HG02759 (cell line): Measurements from ENCODE around the gene AUNIP.

Experiments
- ATAC-seq: cut with Tn5 transposase; IDR thresholded peaks from one replicate; pipeline ENCODE4 v1.9.1; 2021; ENCODE audit warnings: mild to moderate bottlenecking, moderate library complexity; ENCODE audit not compliant: unreplicated experiment

AUNIP gene

DNA sequence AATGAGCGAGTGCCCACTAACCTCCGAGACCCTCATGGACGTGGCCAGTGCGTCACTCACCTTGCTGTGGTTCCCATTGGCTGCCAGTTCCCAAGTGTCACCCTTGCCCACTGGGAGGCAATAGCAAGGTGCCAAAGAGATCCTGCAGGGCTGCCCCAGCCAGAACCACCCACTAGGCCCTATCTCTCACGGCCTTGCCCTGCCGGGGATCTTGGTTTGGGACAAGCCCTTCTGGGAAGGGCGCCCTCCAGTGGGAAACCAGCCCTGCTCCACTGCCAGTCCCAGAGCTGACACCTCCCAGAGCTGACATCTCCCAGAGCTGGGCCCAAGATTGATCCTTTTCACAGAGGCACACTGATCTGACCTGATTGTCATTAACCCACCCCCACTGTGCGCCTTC is 61.3 kb downstream of the AUNIP start:
- ATAC-seq = no peak

DNA sequence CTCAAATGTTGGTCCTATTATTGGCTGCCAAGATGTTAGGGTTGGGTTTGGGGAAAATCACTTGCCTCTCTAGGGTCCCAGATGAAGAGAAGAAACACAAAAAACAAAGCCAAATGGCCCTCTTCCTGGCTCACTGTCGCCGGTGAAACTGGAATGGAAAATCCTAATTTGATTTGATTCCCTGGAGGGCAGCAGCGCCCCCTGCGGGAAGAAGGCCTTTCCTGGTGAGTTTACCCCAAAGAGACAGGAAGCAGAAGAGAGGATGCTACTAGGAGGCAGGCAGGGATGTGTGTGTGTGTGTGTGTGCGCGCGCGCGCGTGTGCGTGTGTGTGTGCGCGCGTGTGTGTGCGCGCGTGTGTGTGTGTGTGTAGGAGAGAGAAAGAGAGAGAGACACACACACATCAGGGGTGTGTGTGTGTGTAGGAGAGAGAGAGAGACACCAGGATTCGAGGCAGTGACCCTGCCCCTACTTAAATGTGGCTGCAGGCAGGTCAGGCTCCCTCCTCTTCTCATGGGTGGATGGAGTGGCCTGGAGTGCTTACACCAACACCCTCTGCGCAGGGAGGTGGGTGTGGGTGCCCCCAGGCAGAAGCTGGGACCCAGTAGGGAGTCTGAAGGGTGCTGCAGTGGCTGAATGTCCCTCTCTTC is 62.3 kb downstream of the AUNIP start:
- no peak for ATAC-seq

DNA sequence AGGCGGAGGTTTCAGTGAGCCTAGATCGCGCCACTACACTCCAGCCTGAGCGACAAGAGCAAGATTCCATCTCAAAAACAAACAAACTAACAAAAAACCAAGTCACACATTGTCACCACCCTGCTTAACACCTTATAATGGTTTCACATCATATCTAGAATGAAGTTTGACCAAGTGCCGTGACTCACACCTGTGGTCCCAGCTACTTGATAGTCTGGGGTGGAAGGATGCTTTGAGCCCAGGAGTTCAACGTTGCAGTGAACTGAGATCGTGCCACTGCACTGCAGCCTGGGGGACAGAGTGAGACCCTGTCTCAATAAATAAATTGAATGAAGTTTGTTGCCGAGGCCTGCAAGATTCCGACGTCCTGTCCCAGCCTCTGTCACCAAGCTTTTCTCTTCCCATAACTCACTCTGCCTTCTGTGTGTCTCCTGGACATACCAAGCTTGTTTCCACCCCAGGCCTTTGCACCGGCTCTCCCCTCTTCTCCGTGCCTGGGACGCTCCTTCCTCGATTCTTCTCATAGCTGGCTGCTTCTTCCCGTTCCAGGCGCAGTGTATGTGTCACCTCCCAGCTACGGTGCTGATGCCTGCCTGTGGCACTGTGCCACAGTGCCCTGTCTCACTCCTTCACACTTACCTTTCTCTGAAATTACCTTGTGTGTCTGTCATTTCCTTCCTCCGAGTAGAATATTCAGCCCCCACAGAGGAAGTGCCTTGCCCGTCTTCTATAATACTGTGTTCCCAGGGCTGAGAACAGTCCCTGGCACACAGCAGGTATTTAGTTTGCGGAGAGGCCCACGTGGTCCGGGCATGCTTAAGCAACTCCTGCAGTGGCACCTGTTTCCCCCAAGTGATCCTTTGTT is 63.1 kb downstream of the AUNIP start:
- ATAC-seq = no peak

DNA sequence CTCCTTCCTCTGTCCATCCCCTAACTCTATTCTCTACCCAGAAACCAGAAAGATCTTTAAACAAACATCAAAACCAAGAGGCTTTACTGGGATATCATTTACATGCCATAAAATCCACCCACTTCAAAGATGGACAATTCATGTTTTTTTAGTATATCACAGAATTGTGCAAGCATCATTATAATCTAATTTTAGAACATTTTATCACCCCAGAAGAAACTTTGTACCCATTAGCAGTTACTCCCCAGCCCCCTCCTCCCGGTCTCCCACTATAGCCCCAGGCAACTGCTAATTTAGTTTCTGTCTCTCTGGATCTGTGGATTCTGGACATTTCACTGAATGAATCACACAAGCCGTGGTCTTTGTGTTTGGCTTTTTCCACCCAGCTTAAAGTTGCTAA is 64.0 kb downstream of the AUNIP start:
- no peak for ATAC-seq

DNA sequence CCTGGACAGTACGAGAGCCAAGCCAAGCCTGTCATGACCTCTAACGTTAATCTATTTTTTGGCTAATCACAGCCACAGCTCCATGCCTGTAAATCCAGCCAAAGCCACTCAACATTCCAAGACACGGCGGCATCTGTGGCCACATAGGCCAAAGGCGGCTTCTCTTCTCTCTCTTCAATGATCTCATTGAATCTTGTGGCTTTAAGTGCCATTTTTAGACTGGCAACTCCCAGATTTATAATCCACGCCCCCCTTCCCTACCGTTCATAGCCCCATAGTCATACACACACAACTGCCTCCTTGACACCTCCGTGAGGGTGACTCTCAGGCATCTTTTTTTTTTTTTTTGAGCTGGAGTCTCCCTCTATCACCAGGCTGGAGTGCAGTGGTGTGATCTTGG is 64.9 kb downstream of the AUNIP start:
- no peak for ATAC-seq

DNA sequence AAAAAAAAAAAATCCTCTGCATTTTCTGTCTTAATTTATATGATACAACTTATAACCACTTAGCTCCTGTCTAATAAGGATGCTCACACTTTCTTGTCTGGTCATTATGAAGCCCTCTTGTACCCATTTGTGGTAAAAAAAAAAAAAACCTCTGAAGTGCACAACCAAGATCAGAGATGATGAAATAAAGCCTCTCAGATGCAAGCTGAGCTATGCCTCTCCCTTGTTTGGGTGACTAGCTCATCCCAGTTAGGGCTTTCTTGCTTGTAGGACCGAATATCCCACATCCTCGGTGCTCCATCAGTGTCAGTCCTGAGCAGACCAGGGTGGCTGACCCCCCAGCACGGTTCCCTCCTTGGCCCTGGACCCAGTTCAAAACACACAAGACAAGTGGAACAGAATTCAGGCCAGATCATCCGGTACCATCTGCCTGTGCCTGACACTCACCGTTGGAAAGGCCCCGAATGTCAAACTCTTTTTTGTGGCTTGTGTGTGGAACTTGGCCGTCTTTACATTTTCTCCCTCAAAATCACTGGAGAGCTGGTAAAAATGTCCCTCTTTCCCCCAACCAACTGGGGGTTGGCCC is 65.6 kb downstream of the AUNIP start:
- no peak for ATAC-seq

DNA sequence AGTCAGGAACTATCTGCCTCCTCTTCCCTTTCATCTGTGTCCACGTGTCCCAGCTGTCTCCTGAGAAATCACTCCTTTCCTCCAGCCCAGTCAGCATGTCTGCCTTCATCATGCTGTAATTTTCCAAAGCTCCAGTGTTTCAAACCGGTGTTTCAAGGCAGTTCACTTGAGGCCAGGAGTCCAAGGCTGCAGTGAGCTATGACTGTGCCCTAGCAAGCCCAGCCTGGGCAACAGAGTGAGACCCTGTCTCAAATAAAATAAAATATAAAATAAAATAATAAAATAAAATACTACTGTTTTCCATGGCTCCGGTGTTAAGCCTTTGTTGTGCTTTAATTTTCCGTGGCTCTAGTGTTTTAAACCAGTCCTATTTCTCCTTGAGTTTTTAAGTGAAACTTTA is 67.1 kb downstream of the AUNIP start:
- ATAC-seq = no peak

DNA sequence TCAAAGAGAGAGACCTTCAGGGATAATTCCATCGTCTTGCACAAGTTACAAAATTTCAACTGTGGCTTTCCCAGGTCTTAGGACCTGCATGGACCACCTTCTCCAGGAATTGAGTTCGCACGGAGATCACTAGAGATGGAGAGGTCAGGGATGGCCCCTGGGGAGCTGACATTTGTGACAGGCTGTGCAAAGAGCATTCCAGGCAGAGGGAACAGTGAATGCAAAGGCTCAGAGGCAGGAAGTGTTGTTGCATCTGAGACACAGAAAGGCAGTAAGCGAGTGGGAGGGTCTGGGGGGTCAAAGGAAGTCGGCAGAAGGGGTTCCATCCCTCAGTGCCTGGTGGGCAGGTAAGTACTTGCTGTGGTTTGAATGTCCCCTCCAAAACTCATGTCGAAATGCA is 68.8 kb downstream of the AUNIP start:
- ATAC-seq = no peak

DNA sequence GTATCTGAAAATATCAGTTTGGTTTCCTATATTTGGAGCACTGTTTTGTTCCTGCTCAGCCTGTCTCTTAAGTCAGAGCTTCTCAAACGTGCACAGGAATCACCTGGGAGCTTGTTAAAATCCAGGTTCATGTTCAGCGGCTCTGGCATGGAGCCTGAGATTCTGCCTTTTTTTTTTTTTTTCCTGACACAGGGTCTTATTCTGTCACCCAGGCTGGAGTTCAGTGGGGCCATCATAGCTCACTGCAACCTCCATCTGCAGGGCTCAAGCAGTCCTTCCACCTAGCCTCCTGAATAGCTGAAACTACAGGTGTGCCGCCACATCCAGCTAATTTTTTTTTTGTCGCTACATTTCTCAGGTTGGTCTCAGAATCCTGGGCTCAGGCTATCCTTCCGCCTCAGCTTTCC is 71.5 kb downstream of the AUNIP start:
- no peak for ATAC-seq

DNA sequence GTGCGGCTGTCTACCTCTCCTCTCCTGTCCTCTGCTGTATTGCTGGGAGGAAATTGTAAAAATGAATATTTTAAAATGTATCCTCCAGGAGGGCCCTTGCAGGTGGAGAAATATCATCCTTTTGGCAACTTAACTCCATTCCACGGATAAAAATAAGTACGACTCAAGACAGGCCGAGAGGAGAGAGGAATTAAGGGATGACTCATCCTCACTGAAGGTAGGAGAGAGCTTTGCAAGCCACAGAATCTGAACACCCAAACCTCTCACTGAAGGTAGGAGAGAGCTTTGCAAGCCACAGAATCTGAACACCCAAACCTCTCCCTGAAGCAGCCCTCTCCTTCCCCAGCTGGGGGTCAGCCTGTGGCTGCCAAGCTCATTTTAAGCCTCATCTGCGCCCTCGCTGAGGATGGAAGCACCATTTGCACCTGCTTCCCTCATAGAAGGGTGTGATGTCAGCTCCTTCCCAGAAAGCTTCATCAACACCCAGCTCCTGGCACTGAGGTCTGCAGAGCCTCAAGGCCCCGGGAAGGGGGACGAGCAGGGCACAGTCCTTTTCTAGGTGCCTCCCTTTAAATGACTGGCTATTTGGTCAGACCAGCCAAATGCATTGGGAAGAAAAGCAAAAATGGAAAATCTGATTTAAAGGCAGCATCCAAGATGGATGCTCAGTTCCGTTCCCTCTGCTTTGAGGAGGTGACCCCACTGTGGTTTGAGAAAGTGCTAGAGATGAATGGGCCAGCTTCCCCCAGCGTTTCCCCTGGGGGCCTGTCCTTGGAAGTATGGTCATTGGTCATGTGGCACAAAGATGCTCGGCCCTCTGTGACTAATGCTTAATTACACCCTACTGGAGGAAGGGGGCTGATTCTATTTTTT is 72.1 kb downstream of the AUNIP start:
- no peak for ATAC-seq

DNA sequence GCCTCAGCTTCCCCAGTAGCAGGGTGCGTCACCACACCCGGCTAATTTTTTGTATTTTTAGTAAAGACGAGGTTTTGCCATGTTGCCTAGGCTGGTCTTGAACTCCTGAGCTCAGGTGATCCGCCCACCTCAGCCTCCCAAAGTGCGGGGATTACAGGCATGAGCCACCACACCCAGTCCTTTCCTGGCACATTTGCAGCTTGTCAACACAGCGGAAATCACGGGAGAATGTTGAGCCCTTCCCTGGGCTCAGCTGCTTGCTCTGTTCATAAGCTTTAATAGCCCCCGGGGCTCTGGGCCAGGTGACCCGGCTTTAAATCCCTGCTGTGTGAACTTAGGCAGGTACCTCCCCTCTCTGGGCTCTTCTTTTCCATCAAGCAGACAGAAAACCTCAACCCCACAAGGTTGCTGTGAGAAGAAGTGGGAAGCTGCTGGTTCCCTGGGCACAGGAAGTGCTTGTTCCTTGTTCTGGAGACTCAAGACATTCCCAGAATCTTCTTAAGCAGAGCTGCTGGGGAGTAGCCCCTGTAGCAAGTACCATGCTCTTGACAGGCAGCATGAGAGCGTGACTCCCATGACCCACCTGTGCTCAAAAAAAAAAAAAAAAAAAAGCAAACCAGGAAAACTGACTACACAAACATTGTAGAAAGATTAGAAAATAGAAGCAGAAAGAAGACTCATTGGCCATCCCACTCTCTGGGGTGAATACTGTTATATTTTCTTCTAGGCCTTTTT is 73.8 kb downstream of the AUNIP start:
- no peak for ATAC-seq

DNA sequence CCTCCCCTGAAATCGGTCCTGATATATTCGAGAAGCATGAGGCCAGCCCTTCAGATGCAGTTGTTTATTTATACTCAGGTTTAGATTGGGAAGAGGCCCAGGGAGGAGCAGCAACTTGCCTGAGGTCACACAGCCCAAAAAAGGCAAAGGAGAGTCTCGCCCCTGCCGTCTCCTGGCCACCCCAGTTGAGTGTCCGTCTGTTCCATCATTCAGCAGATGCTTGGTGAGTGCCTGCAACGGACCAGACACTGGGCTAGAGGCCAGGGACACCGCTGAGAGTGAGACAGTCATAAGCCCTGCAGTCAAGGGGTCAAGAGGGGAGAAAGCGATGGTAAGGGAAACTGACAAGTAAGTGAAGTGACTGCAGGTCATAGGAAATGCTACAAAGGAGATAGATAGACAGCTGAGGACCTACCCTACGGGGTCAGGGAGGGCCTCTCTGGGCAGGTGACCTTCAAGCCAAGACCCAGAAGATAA is 74.6 kb downstream of the AUNIP start:
- ATAC-seq = no peak
